Panc1 (cell line): ENCODE measurements around the gene SLC13A3.

Experiments
- POLR2AphosphoS5 ChIP-seq: IDR thresholded peaks from 2 replicates; pipeline ENCODE4 v1.6.1; 2012; ENCODE audit warnings: mild to moderate bottlenecking, low read depth, low read length, moderate library complexity
- REST ChIP-seq, 2 experiments: IDR thresholded peaks; 2 replicates each; pipeline ENCODE4 v1.6.1; 2011 to 2012; ENCODE audit warnings: low read depth in 2 of 2, control low read depth in 1 of 2, low read length in 1 of 2, mild to moderate bottlenecking in 1 of 2, moderate library complexity in 1 of 2; ENCODE audit not compliant: insufficient read depth in 1 of 2
- SIN3A ChIP-seq: IDR thresholded peaks from 2 replicates; pipeline ENCODE4 v1.6.1; 2012; ENCODE audit warnings: low read depth, mild to moderate bottlenecking, low read length, moderate library complexity, borderline replicate concordance; ENCODE audit not compliant: insufficient read depth
- TCF7L2 ChIP-seq: IDR thresholded peaks from 2 replicates; pipeline ENCODE4 v1.6.1; 2011; ENCODE audit warnings: mild to moderate bottlenecking, low read depth, low read length, inconsistent platforms
- TF ChIP-seq, protein P1 (sequence below): fragments of 450-650 bp; IDR thresholded peaks from 2 replicates; pipeline ENCODE4 v1.5.1; 2017; ENCODE audit warnings: mild to moderate bottlenecking

DNA sequence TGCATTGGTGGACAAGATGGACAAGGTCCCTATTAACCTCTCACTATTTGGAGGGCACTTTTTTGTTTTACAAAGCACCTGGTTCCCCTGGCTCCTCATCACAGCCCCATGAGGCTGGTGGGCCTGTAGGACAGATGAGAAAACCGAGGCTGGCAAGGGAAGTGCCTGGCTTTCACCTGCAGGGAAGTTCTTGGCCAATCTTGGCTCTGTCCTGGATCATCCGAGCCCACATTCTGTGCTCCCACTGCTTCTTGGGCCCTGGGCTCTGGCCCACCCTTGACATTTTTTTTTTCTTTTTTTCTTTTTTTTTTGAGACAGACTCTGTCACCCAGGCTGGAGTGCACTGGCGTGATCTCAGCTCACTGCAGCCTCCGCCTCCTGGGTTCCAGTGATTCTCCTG is 14.7 kb downstream of the SLC13A3 start:
- TF ChIP-seq, protein P1, sequence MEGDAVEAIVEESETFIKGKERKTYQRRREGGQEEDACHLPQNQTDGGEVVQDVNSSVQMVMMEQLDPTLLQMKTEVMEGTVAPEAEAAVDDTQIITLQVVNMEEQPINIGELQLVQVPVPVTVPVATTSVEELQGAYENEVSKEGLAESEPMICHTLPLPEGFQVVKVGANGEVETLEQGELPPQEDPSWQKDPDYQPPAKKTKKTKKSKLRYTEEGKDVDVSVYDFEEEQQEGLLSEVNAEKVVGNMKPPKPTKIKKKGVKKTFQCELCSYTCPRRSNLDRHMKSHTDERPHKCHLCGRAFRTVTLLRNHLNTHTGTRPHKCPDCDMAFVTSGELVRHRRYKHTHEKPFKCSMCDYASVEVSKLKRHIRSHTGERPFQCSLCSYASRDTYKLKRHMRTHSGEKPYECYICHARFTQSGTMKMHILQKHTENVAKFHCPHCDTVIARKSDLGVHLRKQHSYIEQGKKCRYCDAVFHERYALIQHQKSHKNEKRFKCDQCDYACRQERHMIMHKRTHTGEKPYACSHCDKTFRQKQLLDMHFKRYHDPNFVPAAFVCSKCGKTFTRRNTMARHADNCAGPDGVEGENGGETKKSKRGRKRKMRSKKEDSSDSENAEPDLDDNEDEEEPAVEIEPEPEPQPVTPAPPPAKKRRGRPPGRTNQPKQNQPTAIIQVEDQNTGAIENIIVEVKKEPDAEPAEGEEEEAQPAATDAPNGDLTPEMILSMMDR: no peak
- TF ChIP-seq POLR2AphosphoS5 (no peak), TCF7L2 (no peak), SIN3A (no peak), REST (IDR thresholded peaks at IDR 0.05; ENCODE audit: insufficient read depth in 1 of 2, low read depth in 2 of 2, low read length in 1 of 2) (no peak)
